ENCODE data around the gene PEX11G.

GRCh38 chr19:7512400-7512851 is 23.6 kb upstream of the PEX11G start:
- TF ChIP-seq, protein P1, sequence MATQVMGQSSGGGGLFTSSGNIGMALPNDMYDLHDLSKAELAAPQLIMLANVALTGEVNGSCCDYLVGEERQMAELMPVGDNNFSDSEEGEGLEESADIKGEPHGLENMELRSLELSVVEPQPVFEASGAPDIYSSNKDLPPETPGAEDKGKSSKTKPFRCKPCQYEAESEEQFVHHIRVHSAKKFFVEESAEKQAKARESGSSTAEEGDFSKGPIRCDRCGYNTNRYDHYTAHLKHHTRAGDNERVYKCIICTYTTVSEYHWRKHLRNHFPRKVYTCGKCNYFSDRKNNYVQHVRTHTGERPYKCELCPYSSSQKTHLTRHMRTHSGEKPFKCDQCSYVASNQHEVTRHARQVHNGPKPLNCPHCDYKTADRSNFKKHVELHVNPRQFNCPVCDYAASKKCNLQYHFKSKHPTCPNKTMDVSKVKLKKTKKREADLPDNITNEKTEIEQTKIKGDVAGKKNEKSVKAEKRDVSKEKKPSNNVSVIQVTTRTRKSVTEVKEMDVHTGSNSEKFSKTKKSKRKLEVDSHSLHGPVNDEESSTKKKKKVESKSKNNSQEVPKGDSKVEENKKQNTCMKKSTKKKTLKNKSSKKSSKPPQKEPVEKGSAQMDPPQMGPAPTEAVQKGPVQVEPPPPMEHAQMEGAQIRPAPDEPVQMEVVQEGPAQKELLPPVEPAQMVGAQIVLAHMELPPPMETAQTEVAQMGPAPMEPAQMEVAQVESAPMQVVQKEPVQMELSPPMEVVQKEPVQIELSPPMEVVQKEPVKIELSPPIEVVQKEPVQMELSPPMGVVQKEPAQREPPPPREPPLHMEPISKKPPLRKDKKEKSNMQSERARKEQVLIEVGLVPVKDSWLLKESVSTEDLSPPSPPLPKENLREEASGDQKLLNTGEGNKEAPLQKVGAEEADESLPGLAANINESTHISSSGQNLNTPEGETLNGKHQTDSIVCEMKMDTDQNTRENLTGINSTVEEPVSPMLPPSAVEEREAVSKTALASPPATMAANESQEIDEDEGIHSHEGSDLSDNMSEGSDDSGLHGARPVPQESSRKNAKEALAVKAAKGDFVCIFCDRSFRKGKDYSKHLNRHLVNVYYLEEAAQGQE (IDR thresholded peaks at IDR 0.05; ENCODE audit: borderline replicate concordance), result no peak
- TF ChIP-seq CTCF (IDR thresholded peaks at IDR 0.05; ENCODE audit: poor library complexity, severe bottlenecking) (no peak), POLR2AphosphoS5 (IDR thresholded peaks at IDR 0.05) (no peak), SMC3 (conservative IDR thresholded peaks at IDR 0.05; ENCODE audit: poor library complexity) (no peak), EZH2 (IDR thresholded peaks at IDR 0.05; ENCODE audit: borderline replicate concordance, insufficient read depth, low read length, poor library complexity, severe bottlenecking) (no peak), RAD21 (conservative IDR thresholded peaks at IDR 0.05) (no peak), EP300 (conservative IDR thresholded peaks at IDR 0.05; ENCODE audit: poor library complexity, severe bottlenecking) (no peak)
